Thymus (tissue), 11 donors: ENCODE data around the gene FBXO5. TPM values are rescaled to one million over a fixed set of nuclear protein-coding genes. Genes with fewer than 3 reads are reported as not detected.

Experiments
- DNase-seq, 9 donors: peaks; one replicate each; pipeline ENCODE4 v3.0.0-alpha.2; 2013; ENCODE audit warnings: low spot score in 9 of 9, low read depth in 6 of 9, missing footprints in 1 of 9
- H3K27ac ChIP-seq, 2 donors: one replicate each; pipeline ENCODE4 v1.5.1; 2013; ENCODE audit warnings: control low read depth in 1 of 2, low read depth in 1 of 2, low read length in 1 of 2, mild to moderate bottlenecking in 1 of 2, moderate library complexity in 1 of 2
- H3K27me3 ChIP-seq, 2 donors: one replicate each; pipeline ENCODE4 v1.5.1; 2013; ENCODE audit warnings: low read length in 1 of 2; ENCODE audit not compliant: control insufficient read depth in 2 of 2, insufficient read depth in 1 of 2
- H3K36me3 ChIP-seq, 2 donors: one replicate each; pipeline ENCODE4 v1.5.1; 2013; ENCODE audit warnings: low read length in 1 of 2, mild to moderate bottlenecking in 1 of 2, moderate library complexity in 1 of 2; ENCODE audit not compliant: control insufficient read depth in 2 of 2, insufficient read depth in 2 of 2
- H3K4me1 ChIP-seq, 2 donors: one replicate each; pipeline ENCODE4 v1.5.1; 2013; ENCODE audit warnings: low read length in 2 of 2; ENCODE audit not compliant: control insufficient read depth in 2 of 2, insufficient read depth in 2 of 2
- H3K4me3 ChIP-seq, 2 donors: one replicate each; pipeline ENCODE4 v1.5.1; 2013; ENCODE audit warnings: low read length in 2 of 2, control low read depth in 1 of 2, mild to moderate bottlenecking in 1 of 2
- H3K9me3 ChIP-seq, 2 donors: one replicate each; pipeline ENCODE4 v1.5.1; 2013; ENCODE audit warnings: low read length in 1 of 2, mild to moderate bottlenecking in 1 of 2; ENCODE audit not compliant: control insufficient read depth in 2 of 2, insufficient read depth in 1 of 2
- WGBS: extraction: QIAGEN DNeasy Blood & Tissue Kit; methylation state at CpG from one replicate; pipeline ENCODE4 v1.1.7; 2013; 5-methylcytosine and 5-hydroxymethylcytosine counted together
- polyA plus RNA-seq: library from polyadenylated mRNA; stranded (reverse); fragments of 200-250 nt; gene quantifications from one replicate; pipeline ENCODE4 v1.2.3, GENCODE V29; 2013
- total RNA-seq: library from RNA; stranded (reverse); fragments of 120-200 nt; gene quantifications from one replicate; pipeline ENCODE4 v1.2.4, GENCODE V29; 2013
- donor health status: healthy.

The FBXO5 gene
- total and polyA plus RNA-seq, 2 donors = 6.4 to 32.6 TPM

GRCh38 chr6:153023977-153024708, 41.3 kb upstream of the FBXO5 start:
- 45% methylated on average over 6 of the region's 6 CpGs for WGBS
- no peaks in the 10 kb centered on the region for H3K36me3 ChIP-seq
- H3K4me3 ChIP-seq = no peak overlapping the region
- H3K27me3 ChIP-seq = no peaks in the 10 kb centered on the region
- no peaks in the 10 kb centered on the region for H3K9me3 ChIP-seq
- peak in 8 of 9 donors; percentile 29 to 75 (median 48) for DNase-seq
- no peak overlapping the region for H3K27ac ChIP-seq
- H3K4me1 ChIP-seq = peaks cover 0 to 3% of the 10 kb centered on the region in 2 donors

- H3K4me1 ChIP-seq = no peaks in the 10 kb centered on the region
- no peak overlapping the region for H3K27ac ChIP-seq
- H3K4me3 ChIP-seq = no peak overlapping the region
- H3K27me3 ChIP-seq = no peaks in the 10 kb centered on the region
- H3K36me3 ChIP-seq = no peaks in the 10 kb centered on the region
- WGBS = 98% methylated on average over 3 of the region's 3 CpGs
- no peaks in the 10 kb centered on the region for H3K9me3 ChIP-seq
- DNase-seq = no peak
Measured at GRCh38 chr6:153018355-153018754, 35.5 kb upstream of the FBXO5 start.

GRCh38 chr6:153016846-153017245, 34.0 kb upstream of the FBXO5 start:
- no peak overlapping the region for H3K4me3 ChIP-seq
- no peaks in the 10 kb centered on the region for H3K9me3 ChIP-seq
- no peak overlapping the region for H3K27ac ChIP-seq
- DNase-seq = no peak
- H3K27me3 ChIP-seq = no peaks in the 10 kb centered on the region
- 95% methylated on average over 3 of the region's 3 CpGs for WGBS
- H3K4me1 ChIP-seq = no peaks in the 10 kb centered on the region
- H3K36me3 ChIP-seq = no peaks in the 10 kb centered on the region

GRCh38 chr6:153015094-153015640, 32.3 kb upstream of the FBXO5 start:
- Histone ChIP-seq H3K4me3 (no peak overlapping the region), H3K4me1 (no peaks in the 10 kb centered on the region), H3K27ac (no peak overlapping the region), H3K27me3 (no peaks in the 10 kb centered on the region), H3K36me3 (no peaks in the 10 kb centered on the region), H3K9me3 (no peaks in the 10 kb centered on the region)
- DNase-seq = no peak
- 88% methylated on average over 4 of the region's 4 CpGs for WGBS

- Histone ChIP-seq H3K36me3 (no peaks in the 10 kb centered on the region), H3K27ac (no peak overlapping the region), H3K4me3 (no peak overlapping the region), H3K4me1 (no peaks in the 10 kb centered on the region), H3K9me3 (no peaks in the 10 kb centered on the region), H3K27me3 (no peaks in the 10 kb centered on the region)
- DNase-seq = no peak
- 67% methylated on average over 2 of the region's 2 CpGs for WGBS
Measured at GRCh38 chr6:153013438-153013837, 30.6 kb upstream of the FBXO5 start.

- DNase-seq = no peak
- H3K36me3 ChIP-seq = no peaks in the 10 kb centered on the region
- no peaks in the 10 kb centered on the region for H3K4me1 ChIP-seq
- H3K27me3 ChIP-seq = no peaks in the 10 kb centered on the region
- no peak overlapping the region for H3K27ac ChIP-seq
- H3K4me3 ChIP-seq = no peak overlapping the region
- WGBS = 96% methylated on average over 6 of the region's 6 CpGs
- no peaks in the 10 kb centered on the region for H3K9me3 ChIP-seq
Measured at GRCh38 chr6:153012856-153013255, 30.0 kb upstream of the FBXO5 start.

- H3K27ac ChIP-seq = peak overlapping the region; percentile 47 to 81
- H3K36me3 ChIP-seq = no peaks in the 10 kb centered on the region
- H3K9me3 ChIP-seq = no peaks in the 10 kb centered on the region
- no peak for DNase-seq
- 6% methylated on average over 6 of the region's 6 CpGs for WGBS
- no peaks in the 10 kb centered on the region for H3K27me3 ChIP-seq
- H3K4me3 ChIP-seq = peak overlapping the region; percentile 64 to 87
- peaks cover 8 to 11% of the 10 kb centered on the region in 2 donors for H3K4me1 ChIP-seq
Measured at GRCh38 chr6:153003366-153003690, 20.5 kb upstream of the FBXO5 start.

GRCh38 chr6:153002613-153003365, 19.9 kb upstream of the FBXO5 start, which contains the start of gene MTRF1L:
MTRF1L (minus strand) TSS chr6:153002709; CDS start chr6:153002685, 24 bp downstream.
- DNase-seq = peak; percentile 79 to 95 (median 86)
- Histone ChIP-seq H3K36me3 (peaks cover 0 to under 1% of the 10 kb centered on the region in 2 donors), H3K9me3 (no peaks in the 10 kb centered on the region), H3K27ac (peak within 1 kb of the TSS; percentile 72 to 81), H3K27me3 (no peaks in the 10 kb centered on the region), H3K4me1 (peaks cover 8 to 11% of the 10 kb centered on the region in 2 donors), H3K4me3 (peak within 1 kb of the TSS; percentile 64 to 87)
- under 1% methylated on average over 52 of the region's 52 CpGs for WGBS
